KMS-11 (cell line): Measurements from ENCODE around the gene DCN.

Source experiments
- H2AFZ ChIP-seq: fragments of 200-600 bp; sonication (generic); 2 replicates; pipeline ENCODE4 v1.6.1; 2016; ENCODE audit warnings: antibody characterized with exemption, mixed run types, low read depth
- H3K27ac ChIP-seq: fragments of 200-600 bp; sonication (generic); 2 replicates; pipeline ENCODE4 v1.6.1; 2016; ENCODE audit warnings: mild to moderate bottlenecking, mixed run types
- H3K27me3 ChIP-seq: fragments of 200-600 bp; sonication (generic); 2 replicates; pipeline ENCODE4 v1.6.1; 2017; ENCODE audit warnings: mild to moderate bottlenecking, low read depth, mixed run types, moderate library complexity; ENCODE audit not compliant: insufficient read depth
- H3K36me3 ChIP-seq: fragments of 200-600 bp; sonication (generic); 2 replicates; pipeline ENCODE4 v1.6.1; 2017; ENCODE audit warnings: mild to moderate bottlenecking, mixed run types; ENCODE audit not compliant: insufficient read depth
- H3K4me1 ChIP-seq: fragments of 200-600 bp; sonication (generic); 2 replicates; pipeline ENCODE4 v1.6.1; 2016; ENCODE audit warnings: mild to moderate bottlenecking, low read depth, mixed run types; ENCODE audit not compliant: poor library complexity, severe bottlenecking
- H3K4me2 ChIP-seq: fragments of 200-600 bp; sonication (generic); 2 replicates; pipeline ENCODE4 v1.7.0; 2016; ENCODE audit warnings: mild to moderate bottlenecking, mixed run types
- H3K4me3 ChIP-seq: fragments of 200-600 bp; sonication (generic); IDR thresholded peaks from 2 replicates; pipeline ENCODE4 v1.6.1; 2017; ENCODE audit warnings: low read depth, low read length, mixed read lengths; ENCODE audit not compliant: insufficient read depth
- H3K79me2 ChIP-seq: fragments of 200-600 bp; sonication (generic); 2 replicates; pipeline ENCODE4 v1.6.1; 2016; ENCODE audit warnings: low read depth, mixed run types; ENCODE audit not compliant: insufficient read depth
- H3K9ac ChIP-seq: fragments of 200-600 bp; sonication (generic); 2 replicates; pipeline ENCODE4 v1.6.1; 2016; ENCODE audit warnings: mild to moderate bottlenecking, mixed run types
- H4K20me1 ChIP-seq: fragments of 200-600 bp; sonication (generic); 2 replicates; pipeline ENCODE4 v1.6.1; 2016; ENCODE audit warnings: mild to moderate bottlenecking, mixed run types; ENCODE audit not compliant: insufficient read depth
- CTCF ChIP-seq: fragments of 200-600 bp; sonication (generic); conservative IDR thresholded peaks from 2 replicates; pipeline ENCODE4 v1.6.1; 2017; ENCODE audit warnings: low read depth, mild to moderate bottlenecking, antibody characterized with exemption, low read length, moderate library complexity, mixed read lengths

Gene DCN

DNA sequence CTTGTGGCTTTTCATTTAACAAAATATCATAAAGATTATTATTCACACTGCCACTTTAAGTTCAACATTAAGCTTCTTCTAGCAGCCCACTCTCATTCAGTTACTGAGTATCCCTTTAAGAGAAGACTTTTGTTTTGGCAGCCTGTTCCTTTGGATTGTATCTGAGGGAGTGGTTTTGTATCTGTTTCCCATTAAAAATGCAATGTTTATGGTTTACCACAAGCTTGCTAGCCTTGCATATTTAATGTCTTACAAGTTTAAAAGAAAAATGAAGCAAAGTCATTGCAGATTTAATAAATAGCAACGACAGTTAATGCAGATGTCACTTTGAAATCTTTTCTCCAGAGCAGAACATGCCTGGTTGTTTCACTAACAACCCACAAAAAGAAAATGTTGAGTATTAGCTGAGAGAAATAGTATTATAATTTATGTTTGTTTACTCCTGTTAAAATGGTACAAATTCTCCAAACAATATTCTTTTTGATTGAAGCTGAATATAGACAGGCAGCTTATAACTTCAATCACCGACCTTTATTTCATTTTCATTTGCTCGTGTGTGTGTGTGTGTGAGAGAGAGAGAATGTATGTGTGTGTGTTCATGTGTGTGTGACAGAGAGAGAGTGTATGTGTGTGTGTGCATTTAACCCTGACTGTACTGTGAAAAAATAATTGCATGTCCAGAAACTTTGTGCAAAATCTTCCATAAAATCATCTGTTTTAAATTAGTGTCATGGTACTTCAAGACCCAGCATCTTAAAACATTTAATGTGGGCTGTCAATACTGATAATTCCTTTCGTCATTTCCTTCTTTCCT lies 1.8 kb downstream of the DCN start:
- no peak overlapping the region for H3K4me3 ChIP-seq
- H3K9ac ChIP-seq, result no peak overlapping the region
- no peaks in the 10 kb centered on the region for H3K27me3 ChIP-seq
- H3K36me3 ChIP-seq, result no peaks in the 10 kb centered on the region
- TF ChIP-seq CTCF, result no peak
- H3K27ac ChIP-seq, result no peak overlapping the region
- no peaks in the 10 kb centered on the region for H4K20me1 ChIP-seq
- H3K4me1 ChIP-seq, result peaks cover 16% of the 10 kb centered on the region
- H3K4me2 ChIP-seq, result peak overlapping the region; percentile 57
- H3K79me2 ChIP-seq, result no peaks in the 10 kb centered on the region
- peak overlapping the region; percentile 47 for H2AFZ ChIP-seq

GRCh38 chr12:91179966-91180561 lies 2.6 kb downstream of the DCN start:
- TF ChIP-seq CTCF, result no peak
- H3K36me3 ChIP-seq, result no peaks in the 10 kb centered on the region
- H2AFZ ChIP-seq, result peak overlapping the region; percentile 47
- no peak overlapping the region for H3K9ac ChIP-seq
- H4K20me1 ChIP-seq, result no peaks in the 10 kb centered on the region
- no peaks in the 10 kb centered on the region for H3K79me2 ChIP-seq
- peak overlapping the region; percentile 57 for H3K4me2 ChIP-seq
- no peak overlapping the region for H3K27ac ChIP-seq
- no peaks in the 10 kb centered on the region for H3K27me3 ChIP-seq
- H3K4me1 ChIP-seq, result peaks cover 16% of the 10 kb centered on the region
- H3K4me3 ChIP-seq, result no peak overlapping the region

DNA sequence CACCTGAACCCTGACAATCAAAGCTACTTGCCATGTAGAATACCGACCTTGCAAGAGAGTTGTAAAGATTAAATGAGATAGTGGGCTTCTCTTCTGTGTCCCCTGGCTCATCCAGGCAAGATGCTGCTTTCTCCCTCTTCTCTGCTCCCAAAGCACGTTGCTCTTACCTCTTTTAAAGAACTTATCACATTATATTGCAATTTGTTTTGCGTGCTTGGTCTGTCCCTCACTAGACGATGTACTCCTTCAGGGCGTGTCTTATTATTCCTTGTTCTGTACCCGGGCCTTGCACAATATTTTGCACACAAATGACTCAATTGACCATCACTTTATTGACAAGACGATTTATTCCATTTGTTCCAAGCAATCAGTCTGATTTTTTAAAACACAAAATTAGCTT lies 3.3 kb downstream of the DCN start:
- Histone ChIP-seq H3K27ac (no peak overlapping the region), H3K4me1 (peaks cover 16% of the 10 kb centered on the region), H3K79me2 (no peaks in the 10 kb centered on the region), H4K20me1 (no peaks in the 10 kb centered on the region), H3K4me3 (no peak overlapping the region), H3K9ac (no peak overlapping the region), H3K36me3 (no peaks in the 10 kb centered on the region), H2AFZ (no peak overlapping the region), H3K4me2 (no peak overlapping the region), H3K27me3 (no peaks in the 10 kb centered on the region)
- no peak for TF ChIP-seq CTCF

DNA sequence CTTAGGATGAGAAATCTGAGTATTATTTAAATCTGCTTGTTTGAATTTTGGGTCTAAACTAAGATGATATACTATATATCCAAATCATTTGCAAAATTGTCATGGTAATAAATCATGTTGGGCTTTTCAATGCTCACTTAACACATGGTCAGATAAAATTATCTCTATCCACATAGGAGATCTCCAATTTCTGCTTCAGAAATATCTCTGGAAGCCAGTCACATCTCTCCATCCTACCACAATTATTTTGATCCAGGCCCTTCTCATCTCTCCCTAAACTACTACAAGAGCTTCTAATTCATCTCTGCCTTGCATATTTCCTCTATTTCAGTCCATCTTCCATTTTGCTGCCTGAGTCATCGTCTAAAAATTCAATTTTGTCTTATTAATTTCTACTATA lies 3.8 kb downstream of the DCN start:
- TF ChIP-seq CTCF, result no peak
- no peak overlapping the region for H3K27ac ChIP-seq
- H3K4me2 ChIP-seq, result no peak overlapping the region
- H2AFZ ChIP-seq, result no peak overlapping the region
- no peaks in the 10 kb centered on the region for H3K79me2 ChIP-seq
- H3K27me3 ChIP-seq, result no peaks in the 10 kb centered on the region
- no peaks in the 10 kb centered on the region for H4K20me1 ChIP-seq
- no peaks in the 10 kb centered on the region for H3K36me3 ChIP-seq
- H3K4me3 ChIP-seq, result no peak overlapping the region
- H3K9ac ChIP-seq, result no peak overlapping the region
- H3K4me1 ChIP-seq, result peaks cover 16% of the 10 kb centered on the region
